Subcutaneous adipose tissue (tissue), 4 donors: ENCODE data around the gene GRAMD4. TPM values are rescaled to one million over a fixed set of nuclear protein-coding genes. Genes with fewer than 3 reads are reported as not detected.

Experiments
- CTCF ChIP-seq: fragments of 450-650 bp; IDR thresholded peaks from one replicate; pipeline ENCODE4 v1.5.1; 2016; ENCODE audit warnings: low read depth, mild to moderate bottlenecking, control low read depth, antibody characterized with exemption, moderate library complexity
- total RNA-seq, 4 donors: library from RNA; depleted of rRNA; stranded (reverse); fragments of >200 nt; gene quantifications; one replicate each; pipeline ENCODE4 v1.1.0, GENCODE V29; 2016

The GRAMD4 gene
- total RNA-seq, 4 donors from 2014 or later = 9.9 to 39.4 (median 23.0) TPM

GRCh38 chr22:46693634-46694415, 73.6 kb downstream of the GRAMD4 start:
- TF ChIP-seq CTCF = no peak

GRCh38 chr22:46694416-46695170, 74.4 kb downstream of the GRAMD4 start:
- TF ChIP-seq CTCF = no peak

- no peak for TF ChIP-seq CTCF
Measured at GRCh38 chr22:46695346-46696228, 75.4 kb downstream of the GRAMD4 start.

- no peak for TF ChIP-seq CTCF
Measured at GRCh38 chr22:46696229-46696518, 76.0 kb downstream of the GRAMD4 start.

GRCh38 chr22:46696614-46697013, 76.4 kb downstream of the GRAMD4 start:
- no peak for TF ChIP-seq CTCF

- TF ChIP-seq CTCF = no peak
Measured at GRCh38 chr22:46697811-46698515, 77.8 kb downstream of the GRAMD4 start.
